Measurements from ENCODE around the gene TSPAN5.
A peak's percentile ranks its signal among the peaks of the same experiment; 100 is the strongest.

The TSPAN5 gene

DNA sequence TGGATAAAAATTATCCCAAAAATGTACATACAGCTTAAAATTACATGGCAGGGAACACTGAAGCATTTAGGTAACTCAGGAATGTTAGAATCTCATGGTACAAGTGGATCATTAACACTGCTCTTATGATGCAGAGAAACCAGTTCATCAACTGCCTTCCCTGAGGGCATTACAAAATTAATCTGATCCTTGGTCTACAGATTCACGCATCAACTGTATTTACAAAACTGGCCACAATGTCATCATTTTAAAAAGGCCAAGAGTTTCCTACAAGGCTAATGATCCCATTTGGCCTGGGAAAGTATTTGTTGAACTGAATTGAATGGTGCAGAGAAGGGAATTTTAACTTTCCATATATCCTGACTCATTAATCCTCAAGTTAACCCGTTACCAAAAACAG is 84.6 kb downstream of the TSPAN5 start:
- Histone ChIP-seq H3K27me3 (ENCODE audit: insufficient read depth, poor library complexity, severe bottlenecking) (no peaks in the 10 kb centered on the region), H3K4me3 (replicated peaks; ENCODE audit: insufficient read depth, low read length) (no peak overlapping the region), H3K27ac (replicated peaks) (no peak overlapping the region)
- no peak for DNase-seq (ENCODE audit: low read depth in 1 of 2, low spot score in 1 of 2)
- TF ChIP-seq POLR2AphosphoS5 (IDR thresholded peaks at IDR 0.05; ENCODE audit: low read depth) = no peak
- TF ChIP-seq, protein P1, sequence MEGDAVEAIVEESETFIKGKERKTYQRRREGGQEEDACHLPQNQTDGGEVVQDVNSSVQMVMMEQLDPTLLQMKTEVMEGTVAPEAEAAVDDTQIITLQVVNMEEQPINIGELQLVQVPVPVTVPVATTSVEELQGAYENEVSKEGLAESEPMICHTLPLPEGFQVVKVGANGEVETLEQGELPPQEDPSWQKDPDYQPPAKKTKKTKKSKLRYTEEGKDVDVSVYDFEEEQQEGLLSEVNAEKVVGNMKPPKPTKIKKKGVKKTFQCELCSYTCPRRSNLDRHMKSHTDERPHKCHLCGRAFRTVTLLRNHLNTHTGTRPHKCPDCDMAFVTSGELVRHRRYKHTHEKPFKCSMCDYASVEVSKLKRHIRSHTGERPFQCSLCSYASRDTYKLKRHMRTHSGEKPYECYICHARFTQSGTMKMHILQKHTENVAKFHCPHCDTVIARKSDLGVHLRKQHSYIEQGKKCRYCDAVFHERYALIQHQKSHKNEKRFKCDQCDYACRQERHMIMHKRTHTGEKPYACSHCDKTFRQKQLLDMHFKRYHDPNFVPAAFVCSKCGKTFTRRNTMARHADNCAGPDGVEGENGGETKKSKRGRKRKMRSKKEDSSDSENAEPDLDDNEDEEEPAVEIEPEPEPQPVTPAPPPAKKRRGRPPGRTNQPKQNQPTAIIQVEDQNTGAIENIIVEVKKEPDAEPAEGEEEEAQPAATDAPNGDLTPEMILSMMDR (IDR thresholded peaks at IDR 0.05; ENCODE audit: insufficient read depth, low read length) = no peak

DNA sequence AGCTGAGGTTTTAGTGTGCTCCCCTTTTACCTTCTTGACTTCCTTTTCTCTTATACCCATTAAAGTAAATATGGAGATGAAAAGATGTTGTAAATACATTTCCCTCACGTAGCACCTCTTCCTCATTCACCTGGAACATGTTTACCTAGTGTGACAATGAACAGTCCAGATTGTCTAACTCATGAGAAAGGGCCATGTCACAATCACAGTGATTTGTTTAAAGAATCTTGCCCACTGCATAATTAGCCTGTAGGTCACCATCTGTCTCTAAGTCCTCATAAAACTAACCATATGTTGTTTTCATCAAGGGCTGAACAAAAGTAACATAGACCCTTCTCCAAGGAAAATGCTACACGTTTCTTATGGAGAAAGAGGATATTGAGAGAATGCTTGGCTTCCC is 85.7 kb downstream of the TSPAN5 start:
- Histone ChIP-seq H3K4me3 (replicated peaks; ENCODE audit: insufficient read depth, low read length) (no peak overlapping the region), H3K27ac (replicated peaks) (no peak overlapping the region), H3K27me3 (ENCODE audit: insufficient read depth, poor library complexity, severe bottlenecking) (no peaks in the 10 kb centered on the region)
- TF ChIP-seq, protein P1 (IDR thresholded peaks at IDR 0.05; ENCODE audit: insufficient read depth, low read length) = no peak
- TF ChIP-seq SPI1 (IDR thresholded peaks at IDR 0.05; ENCODE audit: borderline replicate concordance, low read depth) = no peak
- TF ChIP-seq, protein P2, sequence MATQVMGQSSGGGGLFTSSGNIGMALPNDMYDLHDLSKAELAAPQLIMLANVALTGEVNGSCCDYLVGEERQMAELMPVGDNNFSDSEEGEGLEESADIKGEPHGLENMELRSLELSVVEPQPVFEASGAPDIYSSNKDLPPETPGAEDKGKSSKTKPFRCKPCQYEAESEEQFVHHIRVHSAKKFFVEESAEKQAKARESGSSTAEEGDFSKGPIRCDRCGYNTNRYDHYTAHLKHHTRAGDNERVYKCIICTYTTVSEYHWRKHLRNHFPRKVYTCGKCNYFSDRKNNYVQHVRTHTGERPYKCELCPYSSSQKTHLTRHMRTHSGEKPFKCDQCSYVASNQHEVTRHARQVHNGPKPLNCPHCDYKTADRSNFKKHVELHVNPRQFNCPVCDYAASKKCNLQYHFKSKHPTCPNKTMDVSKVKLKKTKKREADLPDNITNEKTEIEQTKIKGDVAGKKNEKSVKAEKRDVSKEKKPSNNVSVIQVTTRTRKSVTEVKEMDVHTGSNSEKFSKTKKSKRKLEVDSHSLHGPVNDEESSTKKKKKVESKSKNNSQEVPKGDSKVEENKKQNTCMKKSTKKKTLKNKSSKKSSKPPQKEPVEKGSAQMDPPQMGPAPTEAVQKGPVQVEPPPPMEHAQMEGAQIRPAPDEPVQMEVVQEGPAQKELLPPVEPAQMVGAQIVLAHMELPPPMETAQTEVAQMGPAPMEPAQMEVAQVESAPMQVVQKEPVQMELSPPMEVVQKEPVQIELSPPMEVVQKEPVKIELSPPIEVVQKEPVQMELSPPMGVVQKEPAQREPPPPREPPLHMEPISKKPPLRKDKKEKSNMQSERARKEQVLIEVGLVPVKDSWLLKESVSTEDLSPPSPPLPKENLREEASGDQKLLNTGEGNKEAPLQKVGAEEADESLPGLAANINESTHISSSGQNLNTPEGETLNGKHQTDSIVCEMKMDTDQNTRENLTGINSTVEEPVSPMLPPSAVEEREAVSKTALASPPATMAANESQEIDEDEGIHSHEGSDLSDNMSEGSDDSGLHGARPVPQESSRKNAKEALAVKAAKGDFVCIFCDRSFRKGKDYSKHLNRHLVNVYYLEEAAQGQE (IDR thresholded peaks at IDR 0.05; ENCODE audit: insufficient replicate concordance, low read depth) = no peak
- no peak for DNase-seq (ENCODE audit: low read depth in 1 of 2, low spot score in 1 of 2)

DNA sequence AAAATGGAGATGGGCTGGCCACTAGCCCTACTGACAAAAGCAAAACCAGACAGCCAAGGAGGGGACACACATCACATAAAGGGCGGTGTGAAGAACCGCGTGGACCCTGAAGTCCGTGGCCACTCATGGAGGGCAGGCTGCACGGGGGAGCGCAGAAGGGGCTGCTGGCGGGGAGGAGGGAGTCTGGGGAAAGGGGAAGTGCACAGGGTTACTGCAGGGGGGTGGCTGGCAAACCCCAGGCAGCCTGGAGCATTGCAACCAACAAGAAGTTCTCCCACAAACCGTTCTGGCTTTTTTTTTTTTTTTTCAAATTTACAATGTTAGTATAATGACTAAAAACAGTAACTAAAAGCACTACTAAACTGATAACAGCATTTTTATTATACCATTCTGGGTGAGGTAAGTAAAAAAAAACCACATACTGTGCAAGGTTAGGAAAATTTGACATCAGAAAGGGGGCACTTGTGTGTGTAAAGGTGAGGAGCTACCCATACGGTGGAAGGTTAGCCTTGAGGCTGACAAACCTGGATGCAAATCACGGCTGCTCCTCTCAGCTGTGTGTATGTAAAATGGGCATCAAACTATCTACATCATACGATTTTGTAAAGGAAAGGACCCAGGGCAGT is 87.1 kb downstream of the TSPAN5 start:
- DNase-seq (ENCODE audit: low read depth in 1 of 2, low spot score in 1 of 2) = peak in 1 of 2 experiments; percentile 51
- Histone ChIP-seq H3K27ac (replicated peaks) (no peak overlapping the region), H3K4me3 (replicated peaks; ENCODE audit: insufficient read depth, low read length) (no peak overlapping the region), H3K27me3 (ENCODE audit: insufficient read depth, poor library complexity, severe bottlenecking) (no peaks in the 10 kb centered on the region)
- TF ChIP-seq, protein P1 (IDR thresholded peaks at IDR 0.05; ENCODE audit: insufficient read depth, low read length) = no peak
- TF ChIP-seq, protein P2 (IDR thresholded peaks at IDR 0.05; ENCODE audit: insufficient replicate concordance, low read depth) = no peak
- TF ChIP-seq POLR2AphosphoS5 (IDR thresholded peaks at IDR 0.05; ENCODE audit: low read depth) (no peak), SPI1 (IDR thresholded peaks at IDR 0.05; ENCODE audit: borderline replicate concordance, low read depth) (peak; percentile 96), GABPA (IDR thresholded peaks at IDR 0.05; ENCODE audit: low read depth) (no peak)

DNA sequence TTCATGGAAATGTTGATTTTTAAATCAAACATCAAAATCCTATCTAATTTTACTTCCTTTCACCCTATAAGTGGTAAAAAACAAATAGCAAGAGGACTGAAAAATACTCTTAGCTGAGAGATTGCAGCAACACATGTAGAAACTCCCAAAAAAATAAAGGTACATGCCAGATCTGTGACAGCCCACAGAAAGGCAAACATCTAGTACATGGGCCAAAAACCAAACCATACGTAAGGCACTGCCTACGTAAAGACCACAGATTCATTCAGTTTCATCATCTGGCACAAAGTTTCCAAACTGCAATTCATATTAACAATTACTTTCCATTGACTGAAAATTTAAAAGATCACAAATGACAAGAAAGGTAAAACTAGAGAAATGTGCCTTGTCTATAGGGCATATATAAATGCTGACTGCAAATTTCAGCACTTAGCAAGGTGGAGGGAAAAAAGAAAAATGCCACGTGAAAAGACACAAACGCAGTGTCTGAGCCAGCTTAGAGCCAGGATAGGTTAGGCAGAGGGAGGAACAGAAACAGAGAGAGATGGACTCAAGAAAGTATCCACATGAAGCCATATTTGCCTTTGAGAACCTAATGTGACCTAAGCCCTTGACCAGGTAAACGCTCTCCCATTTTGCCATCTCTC is 88.1 kb downstream of the TSPAN5 start:
- no peak overlapping the region for H3K27ac ChIP-seq (replicated peaks)
- H3K27me3 ChIP-seq (ENCODE audit: insufficient read depth, poor library complexity, severe bottlenecking) = no peaks in the 10 kb centered on the region
- DNase-seq (ENCODE audit: low read depth in 1 of 2, low spot score in 1 of 2) = no peak
- TF ChIP-seq, protein P2 (IDR thresholded peaks at IDR 0.05; ENCODE audit: insufficient replicate concordance, low read depth) = peak; percentile 23
- no peak for TF ChIP-seq POLR2AphosphoS5 (IDR thresholded peaks at IDR 0.05; ENCODE audit: low read depth)
- H3K4me3 ChIP-seq (replicated peaks; ENCODE audit: insufficient read depth, low read length) = no peak overlapping the region

Measured in HL-60 (cell line).